ENCODE data around the gene BANF1. TPM values are rescaled to one million over a fixed set of nuclear protein-coding genes. Genes with fewer than 3 reads are reported as not detected.
"Not testable (repeated sequence)": the region's sequence is repeated elsewhere in the genome, so short reads cannot be mapped to it uniquely, and the experiment has no call there.

BANF1 gene
- total RNA-seq, 1 donor from 2014 or later: 8.4 TPM

DNA sequence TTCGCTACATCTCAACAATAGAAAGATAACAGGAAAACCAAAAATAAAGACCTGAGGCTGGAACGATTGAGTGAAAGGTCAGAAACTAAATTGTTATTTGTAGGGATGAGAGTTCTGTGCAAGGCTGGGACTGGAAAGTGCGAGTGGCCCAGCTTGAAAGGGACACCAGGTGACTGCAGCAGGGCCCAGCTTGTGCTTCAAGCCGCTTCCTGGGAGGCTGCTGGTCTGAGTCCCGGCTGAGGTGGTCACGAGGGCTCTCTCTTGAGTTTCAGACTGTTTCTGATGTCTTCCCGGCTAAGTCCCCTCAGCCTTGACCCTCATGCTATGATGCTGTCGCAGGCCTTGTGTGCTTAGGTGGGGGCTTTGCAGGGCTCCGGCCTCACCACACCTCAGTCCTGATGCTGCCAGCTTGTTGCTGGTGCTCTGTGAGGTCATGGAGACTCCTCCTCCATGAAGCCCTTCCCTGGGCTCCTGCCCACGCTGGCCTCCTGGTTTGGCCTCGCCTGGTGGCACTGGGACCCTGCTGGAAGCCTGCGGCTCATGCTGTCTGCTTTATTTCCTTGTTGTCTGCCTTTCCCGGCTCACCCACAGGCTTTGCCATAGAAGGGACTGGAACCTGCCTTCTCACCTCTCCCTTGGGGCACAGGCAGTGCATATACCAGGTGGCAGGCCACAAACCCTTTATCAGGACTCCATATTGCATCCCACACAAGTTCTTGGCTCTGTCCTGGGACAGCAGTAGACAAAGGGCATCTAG, 4.0 kb downstream of the BANF1 start:
- Histone ChIP-seq H3K36me3 (ENCODE audit: control insufficient read depth, insufficient read depth, low read length) (peaks cover 7% of the 10 kb centered on the region), H3K4me3 (ENCODE audit: low read depth, low read length) (no peak overlapping the region), H3K27me3 (ENCODE audit: control insufficient read depth, insufficient read depth, low read length) (no peaks in the 10 kb centered on the region)
- DNase-seq (ENCODE audit: low read depth): no peak
- TF ChIP-seq, protein P1, sequence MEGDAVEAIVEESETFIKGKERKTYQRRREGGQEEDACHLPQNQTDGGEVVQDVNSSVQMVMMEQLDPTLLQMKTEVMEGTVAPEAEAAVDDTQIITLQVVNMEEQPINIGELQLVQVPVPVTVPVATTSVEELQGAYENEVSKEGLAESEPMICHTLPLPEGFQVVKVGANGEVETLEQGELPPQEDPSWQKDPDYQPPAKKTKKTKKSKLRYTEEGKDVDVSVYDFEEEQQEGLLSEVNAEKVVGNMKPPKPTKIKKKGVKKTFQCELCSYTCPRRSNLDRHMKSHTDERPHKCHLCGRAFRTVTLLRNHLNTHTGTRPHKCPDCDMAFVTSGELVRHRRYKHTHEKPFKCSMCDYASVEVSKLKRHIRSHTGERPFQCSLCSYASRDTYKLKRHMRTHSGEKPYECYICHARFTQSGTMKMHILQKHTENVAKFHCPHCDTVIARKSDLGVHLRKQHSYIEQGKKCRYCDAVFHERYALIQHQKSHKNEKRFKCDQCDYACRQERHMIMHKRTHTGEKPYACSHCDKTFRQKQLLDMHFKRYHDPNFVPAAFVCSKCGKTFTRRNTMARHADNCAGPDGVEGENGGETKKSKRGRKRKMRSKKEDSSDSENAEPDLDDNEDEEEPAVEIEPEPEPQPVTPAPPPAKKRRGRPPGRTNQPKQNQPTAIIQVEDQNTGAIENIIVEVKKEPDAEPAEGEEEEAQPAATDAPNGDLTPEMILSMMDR (IDR thresholded peaks at IDR 0.05; ENCODE audit: insufficient read depth, low read length, severe bottlenecking): no peak
- no peak for FAIRE-seq

- no peak overlapping the region for H3K4me3 ChIP-seq (ENCODE audit: low read depth, low read length)
- FAIRE-seq: no peak
- H3K36me3 ChIP-seq (ENCODE audit: control insufficient read depth, insufficient read depth, low read length): peaks cover 7% of the 10 kb centered on the region
- no peaks in the 10 kb centered on the region for H3K27me3 ChIP-seq (ENCODE audit: control insufficient read depth, insufficient read depth, low read length)
- DNase-seq (ENCODE audit: low read depth): no peak
- TF ChIP-seq, protein P1 (IDR thresholded peaks at IDR 0.05; ENCODE audit: insufficient read depth, low read length, severe bottlenecking): no peak
These were observed 4.5 kb downstream of the BANF1 start for GRCh38 chr11:66006891-66007176.

- Histone ChIP-seq H3K36me3 (ENCODE audit: control insufficient read depth, insufficient read depth, low read length) (peaks cover 7% of the 10 kb centered on the region), H3K27me3 (ENCODE audit: control insufficient read depth, insufficient read depth, low read length) (no peaks in the 10 kb centered on the region), H3K4me3 (ENCODE audit: low read depth, low read length) (no peak overlapping the region)
- FAIRE-seq: no peak
- DNase-seq (ENCODE audit: low read depth): no peak
- TF ChIP-seq, protein P1 (IDR thresholded peaks at IDR 0.05; ENCODE audit: insufficient read depth, low read length, severe bottlenecking): no peak
These were observed 4.9 kb downstream of the BANF1 start for GRCh38 chr11:66007201-66007634.

DNA sequence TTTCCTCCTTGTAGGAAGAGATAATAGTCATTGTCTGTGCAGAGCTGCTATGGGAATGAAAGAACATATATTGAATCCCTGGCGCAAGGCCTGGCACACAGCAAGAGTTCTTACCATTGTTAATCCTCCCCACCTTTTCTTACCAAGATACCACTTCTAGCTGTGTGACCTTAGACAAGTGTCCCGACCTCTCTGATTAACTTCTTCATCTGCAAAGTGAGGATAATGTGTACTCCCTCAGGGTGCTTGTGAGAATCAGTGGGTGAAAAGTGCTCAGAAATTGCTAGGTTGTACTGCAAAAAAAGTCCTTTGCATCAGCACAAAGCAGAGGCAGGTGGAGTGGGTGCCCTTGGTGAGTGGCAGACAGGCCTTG, 5.8 kb downstream of the BANF1 start:
- FAIRE-seq (no peak), DNase-seq (ENCODE audit: low read depth) (no peak)
- TF ChIP-seq, protein P1 (IDR thresholded peaks at IDR 0.05; ENCODE audit: insufficient read depth, low read length, severe bottlenecking): no peak
- peaks cover 7% of the 10 kb centered on the region for H3K36me3 ChIP-seq (ENCODE audit: control insufficient read depth, insufficient read depth, low read length)
- H3K27me3 ChIP-seq (ENCODE audit: control insufficient read depth, insufficient read depth, low read length): no peaks in the 10 kb centered on the region
- no peak overlapping the region for H3K4me3 ChIP-seq (ENCODE audit: low read depth, low read length)

- no peaks in the 10 kb centered on the region for H3K27me3 ChIP-seq (ENCODE audit: control insufficient read depth, insufficient read depth, low read length)
- FAIRE-seq: no peak
- DNase-seq (ENCODE audit: low read depth): peak; percentile 73
- TF ChIP-seq, protein P1 (IDR thresholded peaks at IDR 0.05; ENCODE audit: insufficient read depth, low read length, severe bottlenecking): no peak
- H3K4me3 ChIP-seq (ENCODE audit: low read depth, low read length): no peak overlapping the region
- H3K36me3 ChIP-seq (ENCODE audit: control insufficient read depth, insufficient read depth, low read length): peaks cover 7% of the 10 kb centered on the region
These were observed 6.3 kb downstream of the BANF1 start for GRCh38 chr11:66008468-66009101.

GRCh38 chr11:66010036-66010435, 7.7 kb downstream of the BANF1 start:
- not testable (repeated sequence) for FAIRE-seq; DNase-seq (ENCODE audit: low read depth); H3K27me3 ChIP-seq (ENCODE audit: control insufficient read depth, insufficient read depth, low read length); H3K4me3 ChIP-seq (ENCODE audit: low read depth, low read length); H3K36me3 ChIP-seq (ENCODE audit: control insufficient read depth, insufficient read depth, low read length)
